HEK293 (cell line): Measurements from ENCODE around the gene RPN2.

ENCODE experiments used
- FEZF1 ChIP-seq: fragments of 450-650 bp; formaldehyde crosslinking; IDR thresholded peaks from 2 replicates; pipeline ENCODE4 v1.5.1; 2016; ENCODE audit warnings: missing biosample characterization, missing genetic modification characterization
- ZNF677 ChIP-seq: fragments of 450-650 bp; IDR thresholded peaks from 2 replicates; pipeline ENCODE4 v1.5.0; 2018; ENCODE audit warnings: missing biosample characterization, mild to moderate bottlenecking, missing genetic modification characterization, moderate library complexity
- TF ChIP-seq, protein P1 (sequence below): fragments of 450-650 bp; formaldehyde crosslinking; IDR thresholded peaks from 2 replicates; pipeline ENCODE4 v1.5.1; 2016; ENCODE audit warnings: missing biosample characterization, missing genetic modification characterization
- TF ChIP-seq, protein P2 (sequence below): fragments of 450-650 bp; formaldehyde crosslinking; IDR thresholded peaks from 2 replicates; pipeline ENCODE4 v1.5.1; 2017; ENCODE audit warnings: missing biosample characterization, missing genetic modification characterization

DNA sequence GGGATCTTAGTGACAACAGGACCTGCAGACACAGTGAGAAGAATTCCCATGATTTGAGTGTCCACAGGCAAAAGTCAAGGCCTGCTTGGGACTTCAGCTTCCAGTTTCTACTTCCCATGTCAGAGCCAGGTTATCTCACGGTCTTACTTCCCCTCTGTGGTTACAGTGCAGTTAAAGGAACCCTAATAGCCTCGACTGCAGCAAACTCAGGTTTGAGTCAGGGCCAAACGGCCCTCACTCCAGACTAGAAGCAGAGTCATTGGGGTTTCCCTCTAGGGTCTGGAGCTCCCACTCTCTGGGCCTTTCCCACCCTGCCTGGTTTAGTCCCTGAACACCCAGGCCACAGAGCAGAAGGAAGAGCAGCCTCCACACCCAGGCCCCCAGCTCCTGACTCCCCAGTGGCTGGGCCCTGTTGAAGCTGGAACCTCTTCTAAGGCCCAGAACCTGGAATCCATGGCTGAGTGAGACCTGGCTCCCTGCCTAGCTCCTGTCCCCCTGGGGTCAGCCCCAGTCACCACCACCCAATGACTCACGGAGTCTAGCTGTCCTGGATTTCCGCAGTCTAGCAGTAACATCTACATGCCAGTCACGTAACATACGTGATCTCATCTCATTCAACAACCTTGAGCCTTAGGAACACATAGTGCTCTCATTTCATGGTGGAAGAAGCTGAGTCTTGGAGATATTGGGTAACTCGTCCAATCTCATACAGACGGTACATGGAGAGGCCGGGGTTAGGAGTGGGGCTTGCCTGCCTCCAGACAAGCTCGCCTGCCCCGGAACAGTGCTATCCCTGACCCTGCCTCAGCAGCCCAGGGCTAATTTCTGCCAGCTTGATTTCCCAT, 91.7 kb downstream of the RPN2 start:
- TF ChIP-seq ZNF677 (tag by site-specific recombination) (no peak), FEZF1 (tag by site-specific recombination) (no peak)
- TF ChIP-seq, protein P1, sequence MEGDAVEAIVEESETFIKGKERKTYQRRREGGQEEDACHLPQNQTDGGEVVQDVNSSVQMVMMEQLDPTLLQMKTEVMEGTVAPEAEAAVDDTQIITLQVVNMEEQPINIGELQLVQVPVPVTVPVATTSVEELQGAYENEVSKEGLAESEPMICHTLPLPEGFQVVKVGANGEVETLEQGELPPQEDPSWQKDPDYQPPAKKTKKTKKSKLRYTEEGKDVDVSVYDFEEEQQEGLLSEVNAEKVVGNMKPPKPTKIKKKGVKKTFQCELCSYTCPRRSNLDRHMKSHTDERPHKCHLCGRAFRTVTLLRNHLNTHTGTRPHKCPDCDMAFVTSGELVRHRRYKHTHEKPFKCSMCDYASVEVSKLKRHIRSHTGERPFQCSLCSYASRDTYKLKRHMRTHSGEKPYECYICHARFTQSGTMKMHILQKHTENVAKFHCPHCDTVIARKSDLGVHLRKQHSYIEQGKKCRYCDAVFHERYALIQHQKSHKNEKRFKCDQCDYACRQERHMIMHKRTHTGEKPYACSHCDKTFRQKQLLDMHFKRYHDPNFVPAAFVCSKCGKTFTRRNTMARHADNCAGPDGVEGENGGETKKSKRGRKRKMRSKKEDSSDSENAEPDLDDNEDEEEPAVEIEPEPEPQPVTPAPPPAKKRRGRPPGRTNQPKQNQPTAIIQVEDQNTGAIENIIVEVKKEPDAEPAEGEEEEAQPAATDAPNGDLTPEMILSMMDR: no peak
- TF ChIP-seq, protein P2, sequence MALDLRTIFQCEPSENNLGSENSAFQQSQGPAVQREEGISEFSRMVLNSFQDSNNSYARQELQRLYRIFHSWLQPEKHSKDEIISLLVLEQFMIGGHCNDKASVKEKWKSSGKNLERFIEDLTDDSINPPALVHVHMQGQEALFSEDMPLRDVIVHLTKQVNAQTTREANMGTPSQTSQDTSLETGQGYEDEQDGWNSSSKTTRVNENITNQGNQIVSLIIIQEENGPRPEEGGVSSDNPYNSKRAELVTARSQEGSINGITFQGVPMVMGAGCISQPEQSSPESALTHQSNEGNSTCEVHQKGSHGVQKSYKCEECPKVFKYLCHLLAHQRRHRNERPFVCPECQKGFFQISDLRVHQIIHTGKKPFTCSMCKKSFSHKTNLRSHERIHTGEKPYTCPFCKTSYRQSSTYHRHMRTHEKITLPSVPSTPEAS (tag by site-specific recombination): no peak
